SK-N-SH (cell line): Measurements from ENCODE around the gene NTSR1. TPM values are rescaled to one million over a fixed set of nuclear protein-coding genes. Genes with fewer than 3 reads are reported as not detected.

Source experiments
- CTCF ChIA-PET: fragments of 300-600, 350-600 bp; formaldehyde crosslinking; extraction: SDS; loops from one replicate; lab custom pipeline; 2021; lab: Yijun Ruan, JAX
- POLR2A ChIA-PET: fragments of 350-600 bp; sonication (Branson Sonifier 250); formaldehyde crosslinking; extraction: SDS; loops from one replicate; lab custom pipeline; 2020; ENCODE audit warnings: antibody characterized with exemption, inconsistent platforms; lab: Yijun Ruan, JAX
- DNase-seq: peaks from one replicate; pipeline ENCODE4 v3.0.0; 2012
- H2AFZ ChIP-seq: fragments of 200-600 bp; sonication (generic); 2 replicates; pipeline ENCODE4 v1.8.1; 2016; ENCODE audit warnings: antibody characterized with exemption, mild to moderate bottlenecking, low read depth
- H3F3A ChIP-seq: fragments of 200-600 bp; sonication (generic); replicated peaks from 2 replicates; pipeline ENCODE3; 2016; ENCODE audit warnings: antibody characterized with exemption, mild to moderate bottlenecking; ENCODE audit not compliant: insufficient read depth
- H3K27ac ChIP-seq, 2 experiments: fragments of 200-500 bp in 1 of 2; fragments of 200-600 bp in 1 of 2; sonication (Bioruptor generic) in 1 of 2; sonication (generic), shearing (Covaris generic) in 1 of 2; 2 replicates each; pipeline versions ENCODE4 v1.5.1 to v1.6.1; 2014 to 2016; ENCODE audit warnings: low read depth in 2 of 2, inconsistent platforms in 1 of 2, low read length in 1 of 2, mild to moderate bottlenecking in 1 of 2, mixed read lengths in 1 of 2
- H3K27me3 ChIP-seq: fragments of 200-600 bp; sonication (generic), shearing (Covaris generic); 2 replicates; pipeline ENCODE4 v1.6.1; 2016; ENCODE audit warnings: mixed run types; ENCODE audit not compliant: insufficient read depth
- H3K36me3 ChIP-seq, 2 experiments: fragments of 200-500 bp in 1 of 2; fragments of 200-600 bp in 1 of 2; sonication (Bioruptor generic) in 1 of 2; sonication (generic) in 1 of 2; replicated peaks in 1 of 2; 2 replicates each; pipeline versions ENCODE3 to v1.5.1; 2014 to 2016; ENCODE audit warnings: low read length in 1 of 2, mild to moderate bottlenecking in 1 of 2; ENCODE audit not compliant: insufficient read depth in 2 of 2, control insufficient read depth in 1 of 2
- H3K4me1 ChIP-seq, 2 experiments: fragments of 200-500 bp in 1 of 2; fragments of 200-600 bp in 1 of 2; sonication (Bioruptor generic) in 1 of 2; sonication (generic), shearing (Covaris generic) in 1 of 2; 2 replicates each; pipeline versions ENCODE4 v1.5.1 to v1.6.1; 2014 to 2016; ENCODE audit warnings: low read depth in 1 of 2, low read length in 1 of 2, mixed run types in 1 of 2; ENCODE audit not compliant: insufficient read depth in 2 of 2, control insufficient read depth in 1 of 2
- H3K4me2 ChIP-seq: fragments of 200-600 bp; sonication (generic), shearing (Covaris generic); 2 replicates; pipeline ENCODE4 v1.6.1; 2017; ENCODE audit warnings: mixed run types
- H3K4me3 ChIP-seq, 2 experiments: fragments of 200-500 bp in 1 of 2; fragments of 200-600 bp in 1 of 2; sonication (Bioruptor generic) in 1 of 2; sonication (generic), shearing (Covaris generic) in 1 of 2; 2 replicates each; pipeline versions ENCODE4 v1.5.1 to v1.8.1; 2014 to 2016; ENCODE audit warnings: low read depth in 2 of 2, inconsistent platforms in 1 of 2, low read length in 1 of 2, mild to moderate bottlenecking in 1 of 2, mixed read lengths in 1 of 2, moderate library complexity in 1 of 2
- H3K79me2 ChIP-seq: fragments of 200-600 bp; sonication (generic); 2 replicates; pipeline ENCODE4 v1.8.1; 2017; ENCODE audit warnings: mild to moderate bottlenecking; ENCODE audit not compliant: insufficient read depth
- H3K9ac ChIP-seq: fragments of 200-600 bp; sonication (generic); 2 replicates; pipeline ENCODE4 v1.6.1; 2017; ENCODE audit warnings: mixed run types
- H3K9me2 ChIP-seq: fragments of 200-600 bp; sonication (generic); 2 replicates; pipeline ENCODE4 v1.6.1; 2017; ENCODE audit warnings: mixed run types
- H3K9me3 ChIP-seq: fragments of 200-600 bp; sonication (generic); 2 replicates; pipeline ENCODE4 v1.6.1; 2017; ENCODE audit warnings: mixed run types, mild to moderate bottlenecking, moderate library complexity
- H4K20me1 ChIP-seq: fragments of 200-600 bp; sonication (generic); 2 replicates; pipeline ENCODE4 v1.6.1; 2017; ENCODE audit warnings: mild to moderate bottlenecking, mixed run types; ENCODE audit not compliant: insufficient read depth
- FOSL2 ChIP-seq: IDR thresholded peaks from 2 replicates; pipeline ENCODE4 v1.4.0; 2012; ENCODE audit warnings: low read depth, mild to moderate bottlenecking, moderate library complexity, borderline replicate concordance
- FOXJ3 ChIP-seq: sonication (generic); formaldehyde crosslinking; IDR thresholded peaks from 2 replicates; pipeline ENCODE4 v1.5.1; 2020; ENCODE audit warnings: mild to moderate bottlenecking, missing genetic modification reagents
- GABPA ChIP-seq: IDR thresholded peaks from 2 replicates; pipeline ENCODE4 v1.4.0; 2012; ENCODE audit warnings: low read depth, mild to moderate bottlenecking
- GATA2 ChIP-seq: sonication (generic); formaldehyde crosslinking; IDR thresholded peaks from 2 replicates; pipeline ENCODE4 v1.5.0; 2020; ENCODE audit warnings: mild to moderate bottlenecking, missing genetic modification reagents
- JUND ChIP-seq: IDR thresholded peaks from 2 replicates; pipeline ENCODE4 v1.4.0; 2012
- MAX ChIP-seq: IDR thresholded peaks from 2 replicates; pipeline ENCODE4 v1.4.0; 2012; ENCODE audit warnings: low read depth
- RCOR1 ChIP-seq: fragments of 150-350 bp; IDR thresholded peaks from 2 replicates; pipeline ENCODE4 v1.6.1; 2017; ENCODE audit warnings: antibody characterized with exemption, low read length
- SIN3A ChIP-seq: IDR thresholded peaks from 2 replicates; pipeline ENCODE4 v1.6.1; 2012; ENCODE audit warnings: low read depth, mild to moderate bottlenecking, low read length, moderate library complexity, borderline replicate concordance
- TAF1 ChIP-seq: IDR thresholded peaks from 2 replicates; pipeline ENCODE4 v1.6.1; 2012; ENCODE audit warnings: low read depth, mild to moderate bottlenecking, low read length, moderate library complexity, borderline replicate concordance
- TCF12 ChIP-seq: IDR thresholded peaks from 2 replicates; pipeline ENCODE4 v1.4.0; 2012
- TEAD4 ChIP-seq: IDR thresholded peaks from 2 replicates; pipeline ENCODE4 v1.4.0; 2012; ENCODE audit warnings: mild to moderate bottlenecking, borderline replicate concordance; ENCODE audit not compliant: insufficient read depth
- WGBS: methylation state at CpG from one replicate; pipeline ENCODE4 v1.1.6; 2017; ENCODE audit warnings: low lambda C conversion rate; 5-methylcytosine and 5-hydroxymethylcytosine counted together
- polyA plus RNA-seq, 3 experiments: library from polyadenylated mRNA; depleted of rRNA; stranded (reverse); fragments of >200 nt; gene quantifications; 2 replicates each; pipeline ENCODE4 v1.2.3, GENCODE V29; 2012
- TF ChIP-seq, protein P1 (sequence below): fragments of 150-350 bp; IDR thresholded peaks from 2 replicates; pipeline ENCODE4 v1.6.1; 2017; ENCODE audit warnings: antibody characterized with exemption, low read length, low read depth, borderline replicate concordance
- TF ChIP-seq, protein P2 (sequence below): IDR thresholded peaks from 2 replicates; pipeline ENCODE4 v1.4.0; 2012; ENCODE audit warnings: low read depth, borderline replicate concordance
- TF ChIP-seq, protein P3 (sequence below): fragments of 200-600 bp; sonication (generic); IDR thresholded peaks from 2 replicates; pipeline ENCODE4 v1.6.1; 2017; ENCODE audit warnings: antibody characterized with exemption, mild to moderate bottlenecking, moderate library complexity

The NTSR1 gene
- polyA plus RNA-seq, 1 of the 3 experiments (the other 2 are of a cell fraction), result 8.2 TPM

DNA sequence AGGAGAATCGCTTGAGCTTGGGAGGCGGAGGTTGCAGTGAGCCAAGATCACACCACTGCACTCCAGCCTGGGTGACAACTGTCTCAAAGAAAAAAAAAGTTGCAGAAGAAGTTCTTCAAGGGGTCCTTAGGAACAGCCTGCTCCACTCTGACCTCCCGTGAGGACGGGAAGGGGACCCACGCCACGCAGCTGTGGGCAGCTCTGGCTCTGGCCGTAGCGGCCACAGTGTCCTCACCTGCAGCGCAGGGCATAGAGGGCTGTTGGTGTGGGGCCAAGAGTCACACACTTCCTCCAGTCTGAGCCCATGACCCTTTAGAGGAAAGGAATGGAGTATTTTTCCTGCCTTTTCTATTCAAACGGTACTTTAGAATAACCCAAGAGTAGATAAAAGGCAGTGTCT is 5.4 kb downstream of the NTSR1 start:
- Histone ChIP-seq H3K9me2 (no peaks in the 10 kb centered on the region), H3K4me1 (peaks cover 0 to 14% of the 10 kb centered on the region in 2 experiments; a peak in 2 of 4 replicates), H2AFZ (no peak overlapping the region), H3K27ac (no peak overlapping the region), H3K4me3 (no peak overlapping the region), H3K9ac (no peak overlapping the region), H3K4me2 (no peak overlapping the region), H3K36me3 (no peaks in the 10 kb centered on the region), H3K9me3 (no peaks in the 10 kb centered on the region), H3F3A (peaks cover 4% of the 10 kb centered on the region), H4K20me1 (no peaks in the 10 kb centered on the region), H3K79me2 (no peaks in the 10 kb centered on the region), H3K27me3 (peaks cover 22% of the 10 kb centered on the region)
- over 99% methylated on average over 8 of the region's 10 CpGs for WGBS
- ChIA-PET CTCF (interaction anchor here (1.1 to 1.2 kb wide), 2 partner anchors 38 to 51 kb away, joined by 3 read pairs; no protein-coding TSS in a partner anchor), POLR2A (no interaction called here)
- no peak for DNase-seq
- TF ChIP-seq TEAD4, result no peak
- TF ChIP-seq, protein P1, sequence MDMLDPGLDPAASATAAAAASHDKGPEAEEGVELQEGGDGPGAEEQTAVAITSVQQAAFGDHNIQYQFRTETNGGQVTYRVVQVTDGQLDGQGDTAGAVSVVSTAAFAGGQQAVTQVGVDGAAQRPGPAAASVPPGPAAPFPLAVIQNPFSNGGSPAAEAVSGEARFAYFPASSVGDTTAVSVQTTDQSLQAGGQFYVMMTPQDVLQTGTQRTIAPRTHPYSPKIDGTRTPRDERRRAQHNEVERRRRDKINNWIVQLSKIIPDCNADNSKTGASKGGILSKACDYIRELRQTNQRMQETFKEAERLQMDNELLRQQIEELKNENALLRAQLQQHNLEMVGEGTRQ, result no peak
- no peak for TF ChIP-seq RCOR1
- TF ChIP-seq, protein P2, sequence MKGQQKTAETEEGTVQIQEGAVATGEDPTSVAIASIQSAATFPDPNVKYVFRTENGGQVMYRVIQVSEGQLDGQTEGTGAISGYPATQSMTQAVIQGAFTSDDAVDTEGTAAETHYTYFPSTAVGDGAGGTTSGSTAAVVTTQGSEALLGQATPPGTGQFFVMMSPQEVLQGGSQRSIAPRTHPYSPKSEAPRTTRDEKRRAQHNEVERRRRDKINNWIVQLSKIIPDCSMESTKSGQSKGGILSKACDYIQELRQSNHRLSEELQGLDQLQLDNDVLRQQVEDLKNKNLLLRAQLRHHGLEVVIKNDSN, result no peak
- TF ChIP-seq GABPA, result no peak
- no peak for TF ChIP-seq JUND
- TF ChIP-seq, protein P3, sequence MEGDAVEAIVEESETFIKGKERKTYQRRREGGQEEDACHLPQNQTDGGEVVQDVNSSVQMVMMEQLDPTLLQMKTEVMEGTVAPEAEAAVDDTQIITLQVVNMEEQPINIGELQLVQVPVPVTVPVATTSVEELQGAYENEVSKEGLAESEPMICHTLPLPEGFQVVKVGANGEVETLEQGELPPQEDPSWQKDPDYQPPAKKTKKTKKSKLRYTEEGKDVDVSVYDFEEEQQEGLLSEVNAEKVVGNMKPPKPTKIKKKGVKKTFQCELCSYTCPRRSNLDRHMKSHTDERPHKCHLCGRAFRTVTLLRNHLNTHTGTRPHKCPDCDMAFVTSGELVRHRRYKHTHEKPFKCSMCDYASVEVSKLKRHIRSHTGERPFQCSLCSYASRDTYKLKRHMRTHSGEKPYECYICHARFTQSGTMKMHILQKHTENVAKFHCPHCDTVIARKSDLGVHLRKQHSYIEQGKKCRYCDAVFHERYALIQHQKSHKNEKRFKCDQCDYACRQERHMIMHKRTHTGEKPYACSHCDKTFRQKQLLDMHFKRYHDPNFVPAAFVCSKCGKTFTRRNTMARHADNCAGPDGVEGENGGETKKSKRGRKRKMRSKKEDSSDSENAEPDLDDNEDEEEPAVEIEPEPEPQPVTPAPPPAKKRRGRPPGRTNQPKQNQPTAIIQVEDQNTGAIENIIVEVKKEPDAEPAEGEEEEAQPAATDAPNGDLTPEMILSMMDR, result no peak

- no peaks in the 10 kb centered on the region for H3K36me3 ChIP-seq
- DNase-seq, result no peak
- TF ChIP-seq SIN3A (no peak), FOSL2 (no peak), MAX (no peak), RCOR1 (no peak), TCF12 (no peak), FOXJ3 (CRISPR knock-in tag) (no peak), GATA2 (CRISPR knock-in tag) (no peak), TAF1 (no peak)
- H3F3A ChIP-seq, result peaks cover 4% of the 10 kb centered on the region
- CTCF ChIA-PET, result interaction anchor here (1.1 to 1.2 kb wide), 2 partner anchors 37 to 50 kb away, joined by 3 read pairs; no protein-coding TSS in a partner anchor
- H3K27ac ChIP-seq, result no peak overlapping the region
- no peaks in the 10 kb centered on the region for H4K20me1 ChIP-seq
- H3K4me1 ChIP-seq, result peaks cover 0 to 14% of the 10 kb centered on the region in 2 experiments; a peak in 2 of 4 replicates
- no peaks in the 10 kb centered on the region for H3K9me3 ChIP-seq
- no peak overlapping the region for H3K4me2 ChIP-seq
- H3K4me3 ChIP-seq, result no peak overlapping the region
- no peak overlapping the region for H3K9ac ChIP-seq
- H3K9me2 ChIP-seq, result no peaks in the 10 kb centered on the region
- H3K27me3 ChIP-seq, result peaks cover 14% of the 10 kb centered on the region
- H2AFZ ChIP-seq, result no peak overlapping the region
- H3K79me2 ChIP-seq, result no peaks in the 10 kb centered on the region
- POLR2A ChIA-PET, result no interaction called here
- WGBS, result 94% methylated on average over 6 of the region's 6 CpGs
Measured at GRCh38 chr20:62714799-62715198, 6.2 kb downstream of the NTSR1 start.
